GM23248 (cell line): ENCODE measurements around the gene SIGLEC15. TPM values are rescaled to one million over a fixed set of nuclear protein-coding genes. Genes with fewer than 3 reads are reported as not detected.

ENCODE experiments used
- DNase-seq: peaks from one replicate; pipeline ENCODE4 v3.0.0-alpha.2; 2015
- H2AFZ ChIP-seq: fragments of 200-600 bp; sonication (generic); 2 replicates; pipeline ENCODE4 v1.6.1; 2016; ENCODE audit warnings: antibody characterized with exemption
- H3F3A ChIP-seq: fragments of 200-600 bp; sonication (generic); 2 replicates; pipeline ENCODE4 v1.6.1; 2016; ENCODE audit warnings: mild to moderate bottlenecking, antibody characterized with exemption, mixed run types; ENCODE audit not compliant: insufficient read depth
- H3K27ac ChIP-seq: fragments of 200-600 bp; sonication (generic); 2 replicates; pipeline ENCODE4 v1.5.1; 2016; ENCODE audit warnings: mild to moderate bottlenecking
- H3K27me3 ChIP-seq: fragments of 200-600 bp; sonication (generic); replicated peaks from 2 replicates; pipeline ENCODE4 v1.6.1; 2016; ENCODE audit warnings: mild to moderate bottlenecking; ENCODE audit not compliant: insufficient read depth
- H3K36me3 ChIP-seq: fragments of 200-600 bp; sonication (generic); 2 replicates; pipeline ENCODE4 v1.6.1; 2016; ENCODE audit warnings: low read depth, mild to moderate bottlenecking
- H3K4me1 ChIP-seq: fragments of 200-600 bp; sonication (generic); 2 replicates; pipeline ENCODE4 v1.6.1; 2016; ENCODE audit warnings: mild to moderate bottlenecking; ENCODE audit not compliant: insufficient read depth
- H3K4me2 ChIP-seq: fragments of 200-600 bp; sonication (generic); one replicate; pipeline ENCODE4 v1.6.1; 2016; ENCODE audit warnings: mild to moderate bottlenecking; ENCODE audit not compliant: unreplicated experiment
- H3K4me3 ChIP-seq: fragments of 200-600 bp; sonication (generic); 2 replicates; pipeline ENCODE4 v1.5.1; 2016; ENCODE audit warnings: mild to moderate bottlenecking
- H3K79me2 ChIP-seq: fragments of 200-600 bp; sonication (generic); 2 replicates; pipeline ENCODE4 v1.6.1; 2016; ENCODE audit warnings: mild to moderate bottlenecking; ENCODE audit not compliant: insufficient read depth
- H3K9ac ChIP-seq: fragments of 200-600 bp; sonication (generic); 2 replicates; pipeline ENCODE4 v1.6.1; 2016; ENCODE audit warnings: mild to moderate bottlenecking
- H3K9me2 ChIP-seq: fragments of 200-600 bp; sonication (generic); 2 replicates; pipeline ENCODE4 v1.6.1; 2016; ENCODE audit warnings: mixed run types, mild to moderate bottlenecking, moderate library complexity; ENCODE audit not compliant: insufficient read depth
- H3K9me3 ChIP-seq: fragments of 200-600 bp; sonication (generic); one replicate; pipeline ENCODE4 v1.6.1; 2017; ENCODE audit warnings: low read depth
- H4K20me1 ChIP-seq: fragments of 200-600 bp; sonication (generic); 2 replicates; pipeline ENCODE4 v1.6.0; 2016; ENCODE audit not compliant: insufficient read depth
- EZH2 ChIP-seq: fragments of 200-600 bp; sonication (generic); IDR thresholded peaks from 2 replicates; pipeline ENCODE4 v1.6.1; 2018; ENCODE audit warnings: antibody characterized with exemption, mild to moderate bottlenecking; ENCODE audit not compliant: insufficient read depth, poor library complexity, severe bottlenecking
- EZH2phosphoT487 ChIP-seq: fragments of 200-600 bp; sonication (generic); IDR thresholded peaks from 2 replicates; pipeline ENCODE4 v1.6.1; 2018; ENCODE audit warnings: antibody characterized with exemption, moderate library complexity, mild to moderate bottlenecking, low read depth; ENCODE audit not compliant: insufficient read depth
- WGBS, 2 experiments: methylation state at CpG; one replicate each; pipeline ENCODE4 v1.1.6; 2015 to 2017; ENCODE audit warnings: low lambda C conversion rate in 2 of 2, low coverage in 1 of 2; ENCODE audit errors: missing lambda C conversion rate in 2 of 2; 5-methylcytosine and 5-hydroxymethylcytosine counted together
- in situ Hi-C: fragments of 300-500 bp; cut with MboI; formaldehyde crosslinking; loops from 2 replicates; pipeline ENCODE4 v1.15.0; 2020
- polyA plus RNA-seq: library from polyadenylated mRNA; unstranded; fragments of >200 nt; fragmentation: Nextera tagmentation; extraction: Ambion mirVana; gene quantifications from 2 replicates; pipeline ENCODE4 v1.2.1, GENCODE V29; 2016
- total RNA-seq: library from RNA; depleted of rRNA; stranded (reverse); fragments of >200 nt; shearing (Covaris generic); gene quantifications from 2 replicates; pipeline ENCODE4 v1.2.3, GENCODE V29; 2014; rRNA removed

The SIGLEC15 gene, protein sequence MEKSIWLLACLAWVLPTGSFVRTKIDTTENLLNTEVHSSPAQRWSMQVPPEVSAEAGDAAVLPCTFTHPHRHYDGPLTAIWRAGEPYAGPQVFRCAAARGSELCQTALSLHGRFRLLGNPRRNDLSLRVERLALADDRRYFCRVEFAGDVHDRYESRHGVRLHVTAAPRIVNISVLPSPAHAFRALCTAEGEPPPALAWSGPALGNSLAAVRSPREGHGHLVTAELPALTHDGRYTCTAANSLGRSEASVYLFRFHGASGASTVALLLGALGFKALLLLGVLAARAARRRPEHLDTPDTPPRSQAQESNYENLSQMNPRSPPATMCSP
- total RNA-seq, result 0.22 and 0.38 TPM in 2 replicates
- polyA plus RNA-seq, result 0.69 and 1.5 TPM in 2 replicates

DNA sequence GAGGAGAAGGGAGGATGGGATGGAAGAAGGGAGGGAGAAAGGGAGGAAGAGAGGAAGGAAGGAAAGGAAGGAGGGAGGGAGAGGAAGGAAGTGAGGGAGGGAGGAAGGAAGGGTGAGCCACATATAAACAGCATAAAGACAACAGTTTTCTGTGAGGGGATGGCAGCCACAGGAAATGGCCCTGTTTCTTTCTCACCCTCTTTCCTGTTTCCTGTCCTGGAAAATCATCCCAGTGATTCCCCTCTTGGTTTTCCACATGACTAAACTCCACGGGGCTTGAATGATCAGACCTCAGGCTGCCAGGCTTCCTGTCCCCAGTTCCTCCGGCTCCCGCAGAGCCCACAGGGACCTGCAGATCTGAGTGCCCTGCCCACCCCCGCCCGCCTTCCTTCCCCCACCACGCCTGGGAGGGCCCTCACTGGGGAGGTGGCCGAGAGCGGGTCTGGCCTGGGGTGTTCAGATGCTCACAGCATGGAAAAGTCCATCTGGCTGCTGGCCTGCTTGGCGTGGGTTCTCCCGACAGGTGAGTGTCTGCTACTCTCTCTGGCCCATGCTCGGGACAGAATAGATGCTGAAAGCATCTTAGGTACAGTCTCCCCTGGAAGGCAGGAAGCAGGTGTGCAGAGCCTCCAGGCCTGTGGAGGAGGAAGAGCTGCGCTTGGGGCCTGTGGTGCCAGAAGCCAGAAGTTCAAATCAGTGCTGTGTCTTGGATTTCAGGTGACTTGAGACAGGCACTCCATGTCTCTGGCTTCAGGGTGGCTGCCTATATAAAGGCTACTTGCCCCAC is at the start of gene SIGLEC15:
TSS of gene SIGLEC15 (plus strand) at position 418 of the 787 bp plus-strand sequence. CDS start at position 472, 54 bp downstream.
- in situ Hi-C loops, result no loop called here
- no peaks in the 10 kb centered on the region for H3K36me3 ChIP-seq
- H3K4me1 ChIP-seq, result peaks cover 18% of the 10 kb centered on the region
- TF ChIP-seq EZH2phosphoT487 (no peak), EZH2 (no peak)
- no peak within 1 kb of the TSS for H2AFZ ChIP-seq
- 81 to 90% methylated on average over 10 to 12 of the region's 12 CpGs for WGBS, 2 experiments
- no peak within 1 kb of the TSS for H3K27ac ChIP-seq
- H3K9me2 ChIP-seq, result no peaks in the 10 kb centered on the region
- no peaks in the 10 kb centered on the region for H3K27me3 ChIP-seq
- no peaks in the 10 kb centered on the region for H3K9me3 ChIP-seq
- H3K79me2 ChIP-seq, result no peaks in the 10 kb centered on the region
- H3K9ac ChIP-seq, result no peak within 1 kb of the TSS
- no peak within 1 kb of the TSS for H3K4me3 ChIP-seq
- peaks cover 5% of the 10 kb centered on the region for H3F3A ChIP-seq
- no peak within 1 kb of the TSS for H3K4me2 ChIP-seq
- H4K20me1 ChIP-seq, result no peaks in the 10 kb centered on the region
- no peak for DNase-seq

DNA sequence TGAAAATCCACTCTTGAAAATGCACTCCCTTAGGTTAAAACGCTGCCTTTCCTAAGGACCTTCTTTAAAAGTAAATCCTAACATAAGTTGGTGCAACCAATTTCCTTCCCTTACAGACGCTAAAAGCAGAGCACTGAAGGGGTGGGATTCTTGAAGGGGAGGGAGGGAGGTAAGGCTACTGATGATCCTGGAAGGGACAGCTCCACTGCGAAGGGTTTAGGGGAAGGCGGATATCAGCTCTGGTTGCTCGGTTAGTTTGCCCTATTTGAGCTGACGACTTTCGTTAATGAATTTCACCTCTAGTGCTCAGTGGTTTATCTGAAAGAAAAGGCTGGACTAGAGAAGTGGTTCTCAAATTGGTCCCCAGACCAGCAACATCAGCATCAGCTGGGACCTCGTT is 49.7 kb upstream of the SIGLEC15 start:
- no peak for TF ChIP-seq EZH2phosphoT487
- no peak for TF ChIP-seq EZH2
- peak overlapping the region; percentile 83 for H3K9ac ChIP-seq
- H3K9me2 ChIP-seq, result no peaks in the 10 kb centered on the region
- peak overlapping the region; percentile 88 for H2AFZ ChIP-seq
- no peaks in the 10 kb centered on the region for H4K20me1 ChIP-seq
- H3K27me3 ChIP-seq, result no peaks in the 10 kb centered on the region
- H3K27ac ChIP-seq, result peak overlapping the region; percentile 79
- DNase-seq, result peak; percentile 35
- no peaks in the 10 kb centered on the region for H3K36me3 ChIP-seq
- no peaks in the 10 kb centered on the region for H3K9me3 ChIP-seq
- H3K79me2 ChIP-seq, result no peaks in the 10 kb centered on the region
- peaks cover 73% of the 10 kb centered on the region for H3K4me1 ChIP-seq
- WGBS, 2 experiments, result 36 to 40% methylated on average over 8 of the region's 8 CpGs
- peak overlapping the region; percentile 68 for H3K4me2 ChIP-seq
- in situ Hi-C loops, result no loop called here
- peak overlapping the region; percentile 66 for H3K4me3 ChIP-seq
- peaks cover 62% of the 10 kb centered on the region for H3F3A ChIP-seq

DNA sequence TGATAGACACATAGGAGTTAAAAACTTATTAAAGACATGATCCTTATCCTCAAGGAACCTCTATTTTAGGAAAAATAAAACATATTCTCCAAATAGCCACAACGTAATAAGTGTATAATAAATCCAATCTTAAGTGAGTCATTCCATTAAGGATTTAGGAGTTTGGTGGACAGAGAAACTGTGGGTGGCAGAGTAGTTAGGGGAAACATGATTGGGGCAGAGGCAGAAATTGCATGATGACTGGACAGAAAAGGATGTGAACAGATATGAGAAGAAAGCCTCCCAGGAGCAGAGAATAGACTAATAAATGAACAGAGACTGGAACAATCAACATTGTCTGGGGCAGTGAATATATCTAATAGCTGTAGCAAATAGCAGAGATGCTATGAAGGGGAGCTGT is 48.1 kb upstream of the SIGLEC15 start:
- H3K4me2 ChIP-seq, result peak overlapping the region; percentile 58
- peaks cover 69% of the 10 kb centered on the region for H3K4me1 ChIP-seq
- H3K9me2 ChIP-seq, result no peaks in the 10 kb centered on the region; the same call in 1 of the 2 replicates
- TF ChIP-seq EZH2phosphoT487 (no peak), EZH2 (no peak)
- H2AFZ ChIP-seq, result no peak overlapping the region; the same call in 1 of the 2 replicates
- no peaks in the 10 kb centered on the region for H3K36me3 ChIP-seq
- H3K27me3 ChIP-seq, result no peaks in the 10 kb centered on the region
- in situ Hi-C loops, result no loop called here
- no peaks in the 10 kb centered on the region for H3K9me3 ChIP-seq
- DNase-seq, result peak; percentile 92
- WGBS, 2 experiments, result 0% methylated on average over 1 of the region's 1 CpG
- H3K79me2 ChIP-seq, result no peaks in the 10 kb centered on the region
- peaks cover 63% of the 10 kb centered on the region for H3F3A ChIP-seq
- peak overlapping the region; percentile 23; the same call in 1 of the 2 replicates for H3K9ac ChIP-seq
- H4K20me1 ChIP-seq, result no peaks in the 10 kb centered on the region
- peak overlapping the region; percentile 79 for H3K27ac ChIP-seq
- H3K4me3 ChIP-seq, result peak overlapping the region; percentile 4; the same call in 1 of the 2 replicates

DNA sequence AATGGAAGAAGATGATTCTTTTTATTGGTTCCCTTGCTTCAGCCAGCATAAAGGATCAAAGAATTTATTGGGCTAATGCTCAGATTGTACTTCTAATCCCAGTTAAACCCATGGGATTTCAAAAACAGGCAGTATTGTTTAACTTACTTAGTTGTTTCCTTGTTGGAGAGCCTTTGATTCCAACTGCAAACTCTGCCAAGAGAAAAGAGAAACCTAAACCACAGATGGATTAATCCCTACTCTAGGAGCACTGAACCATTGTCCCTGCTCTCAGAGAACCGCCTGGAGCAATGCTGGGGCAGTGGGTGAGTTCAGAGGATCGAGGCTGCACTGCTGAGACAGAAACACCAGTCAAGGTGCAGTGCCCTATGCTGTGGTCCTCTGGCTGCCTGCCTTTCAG is 44.9 kb upstream of the SIGLEC15 start:
- Histone ChIP-seq H4K20me1 (no peaks in the 10 kb centered on the region), H3F3A (peaks cover 71% of the 10 kb centered on the region), H3K4me3 (no peak overlapping the region), H3K9me2 (no peaks in the 10 kb centered on the region; the same call in 1 of the 2 replicates), H3K4me2 (no peak overlapping the region), H3K27me3 (no peaks in the 10 kb centered on the region), H3K36me3 (no peaks in the 10 kb centered on the region), H3K27ac (0 out of 2 replicates have a peak overlapping the region, but pooled peaks have one; percentile 17), H3K4me1 (peaks cover 78% of the 10 kb centered on the region), H3K9me3 (no peaks in the 10 kb centered on the region), H3K9ac (no peak overlapping the region), H2AFZ (no peak overlapping the region), H3K79me2 (no peaks in the 10 kb centered on the region)
- no peak for DNase-seq
- in situ Hi-C loops, result no loop called here
- 30 to 45% methylated on average over 2 of the region's 2 CpGs for WGBS, 2 experiments
- TF ChIP-seq EZH2 (no peak), EZH2phosphoT487 (no peak)
